Omental fat pad (tissue), 4 donors: ENCODE results near the gene SPC25. TPM values are rescaled to one million over a fixed set of nuclear protein-coding genes. Genes with fewer than 3 reads are reported as not detected.

Experiments used
- ATAC-seq: fragments of 150-250 bp; one replicate; pipeline ENCODE4 v1.9.1; 2016; ENCODE audit warnings: mild to moderate bottlenecking, moderate library complexity; ENCODE audit not compliant: low FRiP score
- DNase-seq: peaks from one replicate; pipeline ENCODE4 v3.0.0-alpha.2; 2019; ENCODE audit warnings: low spot score
- CTCF ChIP-seq, 3 donors: fragments of 450-650 bp; IDR thresholded peaks; one replicate each; pipeline ENCODE4 v1.5.1; 2016 to 2017; ENCODE audit warnings: antibody characterized with exemption in 3 of 3, mild to moderate bottlenecking in 3 of 3, moderate library complexity in 2 of 3
- total RNA-seq, 4 donors: library from RNA; depleted of rRNA; stranded (reverse); fragments of >200 nt; gene quantifications; one replicate each; pipeline ENCODE4 v1.1.0, GENCODE V29; 2016

The SPC25 gene
- total RNA-seq, 4 donors from 2014 or later, result 0.84 TPM; not detected in 3

DNA sequence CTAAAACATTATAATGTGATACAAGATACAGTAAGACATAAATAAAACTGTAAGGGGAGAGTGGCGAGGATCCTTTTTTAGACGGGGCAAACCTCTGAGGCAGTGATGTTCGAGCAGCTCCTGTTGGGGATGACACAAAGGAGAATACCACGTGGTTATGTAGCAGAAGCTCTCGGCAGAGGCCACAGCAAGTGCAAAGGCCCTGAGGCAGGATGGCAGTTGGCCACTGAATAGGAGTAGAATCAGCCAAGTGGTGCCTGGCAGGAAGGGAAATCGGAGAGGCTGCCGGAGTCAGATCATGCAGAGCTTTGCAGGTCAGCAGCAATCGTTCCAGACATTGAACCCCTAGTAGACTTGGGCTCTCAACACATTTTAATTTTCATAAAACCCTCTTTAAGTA is 68.7 kb downstream of the SPC25 start:
- TF ChIP-seq CTCF (IDR thresholded peaks at IDR 0.05), result no peak
- no peak for ATAC-seq
- no peak for DNase-seq

Other genes with a start within 250 kb of the SPC25 start
- gene NOSTRIN, start 87.8 kb downstream of the SPC25 start, total RNA-seq, result 100 to 1,000 TPM in 1 of 4 donors, 10 to 100 TPM in 3; 16.3 to 197 (median 70.6) TPM
- not detected for gene G6PC2, start 10.9 kb upstream of the SPC25 start, total RNA-seq
- gene ABCB11, start 140.9 kb upstream of the SPC25 start, total RNA-seq, result 1 to 10 TPM in 1 of 4 donors, under 1 TPM in 3; 0.24 to 1.2 (median 0.66) TPM
- 10 to 100 TPM in 1 of 4 donors, 1 to 10 TPM in 2, under 1 TPM in 1; 0.74 to 17.7 (median 4.8) TPM for gene DHRS9, start 179.1 kb upstream of the SPC25 start, total RNA-seq